Measurements from ENCODE around the gene LINGO1.

DNA sequence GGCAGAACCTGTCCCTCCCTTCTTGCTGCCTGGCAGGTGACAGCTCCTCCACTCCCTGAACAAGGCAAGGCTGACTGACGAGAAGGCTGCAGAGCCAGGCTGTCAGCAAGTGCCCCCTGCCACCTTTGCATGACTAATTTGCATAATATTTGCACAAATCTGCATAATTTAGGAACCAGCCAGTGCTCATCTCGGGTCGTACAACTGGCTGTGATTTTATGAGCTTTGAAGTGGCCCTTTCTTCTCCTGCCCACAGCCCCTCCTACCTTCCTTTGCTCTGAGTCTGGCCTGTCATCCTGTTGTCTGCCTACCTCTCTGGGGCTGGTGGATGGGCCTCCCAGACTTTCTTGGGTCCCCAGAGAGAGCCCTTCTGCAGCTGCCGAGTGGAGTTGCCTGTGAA lies 58.9 kb downstream of the LINGO1 start:
- TF ChIP-seq POLR2A (IDR thresholded peaks at IDR 0.05) (no peak), CTCF (IDR thresholded peaks at IDR 0.05) (no peak), EP300 (IDR thresholded peaks at IDR 0.05) (no peak)

All from ovary (tissue), 3 donors.